Upper lobe of right lung (tissue), 1 donor: ENCODE results near the gene TTC28. TPM values are rescaled to one million over a fixed set of nuclear protein-coding genes. Genes with fewer than 3 reads are reported as not detected.

Experiments used
- ATAC-seq: fragments of 200-7000 bp; cut with Tn5 transposase; one replicate; pipeline ENCODE4 v1.9.1; 2020; ENCODE audit warnings: mild to moderate bottlenecking, moderate library complexity
- DNase-seq: peaks from one replicate; pipeline ENCODE4 v3.0.0-alpha.2; 2020
- H3K27ac ChIP-seq: fragments of 200-600 bp; one replicate; pipeline ENCODE4 v1.8.0; 2022
- H3K27me3 ChIP-seq: fragments of 200-600 bp; one replicate; pipeline ENCODE4 v1.8.0; 2022; ENCODE audit warnings: mild to moderate bottlenecking
- H3K36me3 ChIP-seq: fragments of 200-600 bp; one replicate; pipeline ENCODE4 v1.8.0; 2022
- H3K4me1 ChIP-seq: fragments of 200-600 bp; one replicate; pipeline ENCODE4 v1.8.0; 2022
- H3K4me3 ChIP-seq: fragments of 200-600 bp; one replicate; pipeline ENCODE4 v1.8.0; 2022; ENCODE audit warnings: mild to moderate bottlenecking
- H3K9me3 ChIP-seq: fragments of 200-600 bp; one replicate; pipeline ENCODE4 v1.8.0; 2022
- CTCF ChIP-seq: fragments of 200-600 bp; IDR thresholded peaks from one replicate; pipeline ENCODE4 v1.8.0; 2022; ENCODE audit warnings: antibody characterized with exemption
- intact Hi-C: fragments of 100-400 bp; cut with DNase I; formaldehyde crosslinking; loops from one replicate; pipeline ENCODE4 v1.11.0; 2022
- total RNA-seq: library from RNA; stranded (reverse); fragmentation: NEBNext Ultra II Directional; extraction: Animal tissue kit (Norgen Biotek cat#: 25700); gene quantifications from one replicate; pipeline ENCODE4 v1.2.1, GENCODE V29; 2021
- donor health status: DM: no; HTN: yes; CAD: no; lungs with severe emphysema.

Gene TTC28
- total RNA-seq, 1 donor from 2014 or later: 48.7 TPM

GRCh38 chr22:28594076-28594796 lies 85.4 kb downstream of the TTC28 start:
- ATAC-seq (no peak), DNase-seq (no peak)
- H3K4me3 ChIP-seq: no peak overlapping the region
- no peaks in the 10 kb centered on the region for H3K27me3 ChIP-seq
- TF ChIP-seq CTCF: no peak
- intact Hi-C loops: loop anchor here (10.0 kb wide), 1 partner anchor 539 kb away; no protein-coding TSS in a partner anchor
- no peaks in the 10 kb centered on the region for H3K36me3 ChIP-seq
- H3K27ac ChIP-seq: no peak overlapping the region
- H3K4me1 ChIP-seq: no peaks in the 10 kb centered on the region
- H3K9me3 ChIP-seq: no peaks in the 10 kb centered on the region

GRCh38 chr22:28593299-28593698 lies 86.3 kb downstream of the TTC28 start:
- no peak overlapping the region for H3K27ac ChIP-seq
- no peak for TF ChIP-seq CTCF

GRCh38 chr22:28589102-28589750 lies 90.4 kb downstream of the TTC28 start:
- no peak for DNase-seq
- H3K9me3 ChIP-seq: no peaks in the 10 kb centered on the region
- intact Hi-C loops: no loop called here
- no peak for ATAC-seq
- H3K27ac ChIP-seq: no peak overlapping the region
- H3K27me3 ChIP-seq: no peaks in the 10 kb centered on the region
- no peak for TF ChIP-seq CTCF
- H3K4me1 ChIP-seq: no peaks in the 10 kb centered on the region
- no peak overlapping the region for H3K4me3 ChIP-seq
- no peaks in the 10 kb centered on the region for H3K36me3 ChIP-seq

More at GRCh38 chr22:28593299-28593698, 86.3 kb downstream of the TTC28 start:
- no peaks in the 10 kb centered on the region for H3K9me3 ChIP-seq
- intact Hi-C loops: loop anchor here (10.0 kb wide), 1 partner anchor 538 kb away; no protein-coding TSS in a partner anchor
- no peaks in the 10 kb centered on the region for H3K27me3 ChIP-seq
- H3K4me3 ChIP-seq: no peak overlapping the region
- ATAC-seq (no peak), DNase-seq (no peak)
- H3K4me1 ChIP-seq: no peaks in the 10 kb centered on the region
- H3K36me3 ChIP-seq: no peaks in the 10 kb centered on the region

GRCh38 chr22:28585324-28585723 lies 94.3 kb downstream of the TTC28 start:
- H3K27ac ChIP-seq: no peak overlapping the region
- no peaks in the 10 kb centered on the region for H3K9me3 ChIP-seq
- no peaks in the 10 kb centered on the region for H3K27me3 ChIP-seq
- intact Hi-C loops: no loop called here
- H3K4me1 ChIP-seq: no peaks in the 10 kb centered on the region
- no peaks in the 10 kb centered on the region for H3K36me3 ChIP-seq
- no peak overlapping the region for H3K4me3 ChIP-seq
- TF ChIP-seq CTCF: no peak
- no peak for DNase-seq
- no peak for ATAC-seq

- intact Hi-C loops: no loop called here
- H3K4me1 ChIP-seq: no peaks in the 10 kb centered on the region
- TF ChIP-seq CTCF: no peak
- DNase-seq: no peak
- no peaks in the 10 kb centered on the region for H3K9me3 ChIP-seq
- no peak for ATAC-seq
- no peak overlapping the region for H3K27ac ChIP-seq
- no peaks in the 10 kb centered on the region for H3K36me3 ChIP-seq
- H3K27me3 ChIP-seq: no peaks in the 10 kb centered on the region
- H3K4me3 ChIP-seq: no peak overlapping the region
These were observed 96.8 kb downstream of the TTC28 start for GRCh38 chr22:28582806-28583205.
